ENCODE results near the gene DIAPH3. TPM values are rescaled to one million over a fixed set of nuclear protein-coding genes. Genes with fewer than 3 reads are reported as not detected.

Gene DIAPH3
- polyA plus RNA-seq, 1 donor from 2014 or later = 0.37 TPM

- Histone ChIP-seq H2AFZ (ENCODE audit: low read depth, low read length) (no peak overlapping the region), H3K4me3 (ENCODE audit: low read length) (no peak overlapping the region), H4K20me1 (ENCODE audit: insufficient read depth) (no peaks in the 10 kb centered on the region), H3K9me3 (ENCODE audit: low read length) (no peaks in the 10 kb centered on the region), H3K9ac (ENCODE audit: low read length) (no peak overlapping the region), H3K4me2 (ENCODE audit: low read length) (no peak overlapping the region), H3K79me2 (replicated peaks; ENCODE audit: insufficient read depth, low read length) (no peaks in the 10 kb centered on the region), H3K27ac (ENCODE audit: low read length) (no peak overlapping the region), H3K36me3 (ENCODE audit: insufficient read depth, low read length) (no peaks in the 10 kb centered on the region), H3F3A (ENCODE audit: insufficient read depth, low read length, poor library complexity, severe bottlenecking) (no peaks in the 10 kb centered on the region), H3K9me2 (ENCODE audit: insufficient read depth, low read length) (no peaks in the 10 kb centered on the region), H3K27me3 (ENCODE audit: insufficient read depth, low read depth, low read length) (no peaks in the 10 kb centered on the region)
- TF ChIP-seq SMC3 (conservative IDR thresholded peaks at IDR 0.05; ENCODE audit: poor library complexity) = no peak
- no peak for TF ChIP-seq MXI1 (conservative IDR thresholded peaks at IDR 0.05; ENCODE audit: poor library complexity, severe bottlenecking)
- TF ChIP-seq REST (IDR thresholded peaks at IDR 0.05; ENCODE audit: borderline replicate concordance) = no peak
- TF ChIP-seq CTCF (IDR thresholded peaks at IDR 0.05; ENCODE audit: poor library complexity, severe bottlenecking) = no peak
- no peak for TF ChIP-seq TAF1 (IDR thresholded peaks at IDR 0.05; ENCODE audit: low read depth)
- no peak for TF ChIP-seq EP300 (conservative IDR thresholded peaks at IDR 0.05; ENCODE audit: poor library complexity, severe bottlenecking)
- no peak for TF ChIP-seq EZH2 (IDR thresholded peaks at IDR 0.05; ENCODE audit: borderline replicate concordance, insufficient read depth, low read length, poor library complexity, severe bottlenecking)
- no peak for TF ChIP-seq RAD21 (conservative IDR thresholded peaks at IDR 0.05)
- no peak for TF ChIP-seq POLR2AphosphoS5 (IDR thresholded peaks at IDR 0.05)
These were observed 278.7 kb downstream of the DIAPH3 start for GRCh38 chr13:59885076-59885475.

- H3K27ac ChIP-seq (ENCODE audit: low read length) = no peak overlapping the region
- H3K4me2 ChIP-seq (ENCODE audit: low read length) = no peak overlapping the region
- H3K4me3 ChIP-seq (ENCODE audit: low read length) = no peak overlapping the region
- H3F3A ChIP-seq (ENCODE audit: insufficient read depth, low read length, poor library complexity, severe bottlenecking) = no peaks in the 10 kb centered on the region
- TF ChIP-seq EP300 (conservative IDR thresholded peaks at IDR 0.05; ENCODE audit: poor library complexity, severe bottlenecking) (no peak), RAD21 (conservative IDR thresholded peaks at IDR 0.05) (no peak), SMC3 (conservative IDR thresholded peaks at IDR 0.05; ENCODE audit: poor library complexity) (no peak), TAF1 (IDR thresholded peaks at IDR 0.05; ENCODE audit: low read depth) (no peak), REST (IDR thresholded peaks at IDR 0.05; ENCODE audit: borderline replicate concordance) (no peak), MXI1 (conservative IDR thresholded peaks at IDR 0.05; ENCODE audit: poor library complexity, severe bottlenecking) (no peak), POLR2AphosphoS5 (IDR thresholded peaks at IDR 0.05) (no peak), EZH2 (IDR thresholded peaks at IDR 0.05; ENCODE audit: borderline replicate concordance, insufficient read depth, low read length, poor library complexity, severe bottlenecking) (no peak), CTCF (IDR thresholded peaks at IDR 0.05; ENCODE audit: poor library complexity, severe bottlenecking) (no peak)
- H3K9me2 ChIP-seq (ENCODE audit: insufficient read depth, low read length) = no peaks in the 10 kb centered on the region
- H2AFZ ChIP-seq (ENCODE audit: low read depth, low read length) = no peak overlapping the region
- H4K20me1 ChIP-seq (ENCODE audit: insufficient read depth) = no peaks in the 10 kb centered on the region
- no peaks in the 10 kb centered on the region for H3K36me3 ChIP-seq (ENCODE audit: insufficient read depth, low read length)
- no peaks in the 10 kb centered on the region for H3K27me3 ChIP-seq (ENCODE audit: insufficient read depth, low read depth, low read length)
- H3K9ac ChIP-seq (ENCODE audit: low read length) = no peak overlapping the region
- no peaks in the 10 kb centered on the region for H3K79me2 ChIP-seq (replicated peaks; ENCODE audit: insufficient read depth, low read length)
- H3K9me3 ChIP-seq (ENCODE audit: low read length) = no peaks in the 10 kb centered on the region
These were observed 279.8 kb downstream of the DIAPH3 start for GRCh38 chr13:59883885-59884284.
